Germinal center (tissue), 1 donor: ENCODE data around the gene INPP5A.
"Not testable (repeated sequence)": the region's sequence is repeated elsewhere in the genome, so short reads cannot be mapped to it uniquely, and the experiment has no call there.

Experiments used
- DNase-seq: peaks from one replicate; pipeline ENCODE4 v3.0.0; 2012; ENCODE audit warnings: mixed read lengths, low spot score

INPP5A gene

DNA sequence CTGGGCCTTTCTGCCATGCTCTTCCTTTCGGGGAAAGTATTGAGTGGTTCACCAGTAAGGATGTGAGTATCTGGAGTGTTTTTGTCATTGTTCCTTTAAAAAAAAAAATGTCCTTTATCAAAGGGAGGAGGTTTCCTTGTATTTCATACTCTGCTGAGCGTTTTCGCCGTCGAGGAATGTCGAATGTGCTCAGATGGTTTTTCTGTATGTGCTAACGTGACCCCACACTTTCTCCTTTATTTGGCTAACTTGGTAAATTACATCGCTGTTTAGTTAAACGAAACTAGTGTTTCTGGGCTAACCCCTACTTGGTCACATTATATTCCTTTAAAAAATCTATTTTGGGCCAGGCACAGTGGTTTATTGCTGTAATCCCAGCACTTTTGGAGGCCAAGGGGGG, 45.9 kb downstream of the INPP5A start:
- DNase-seq: no peak

- DNase-seq: no peak
These were observed 46.5 kb downstream of the INPP5A start for GRCh38 chr10:132584081-132584480.

- no peak for DNase-seq
These were observed 48.4 kb downstream of the INPP5A start for GRCh38 chr10:132585732-132586722.

GRCh38 chr10:132586739-132587138, 49.2 kb downstream of the INPP5A start:
- DNase-seq: no peak

- no peak for DNase-seq
These were observed 49.6 kb downstream of the INPP5A start for GRCh38 chr10:132587175-132587574.

DNA sequence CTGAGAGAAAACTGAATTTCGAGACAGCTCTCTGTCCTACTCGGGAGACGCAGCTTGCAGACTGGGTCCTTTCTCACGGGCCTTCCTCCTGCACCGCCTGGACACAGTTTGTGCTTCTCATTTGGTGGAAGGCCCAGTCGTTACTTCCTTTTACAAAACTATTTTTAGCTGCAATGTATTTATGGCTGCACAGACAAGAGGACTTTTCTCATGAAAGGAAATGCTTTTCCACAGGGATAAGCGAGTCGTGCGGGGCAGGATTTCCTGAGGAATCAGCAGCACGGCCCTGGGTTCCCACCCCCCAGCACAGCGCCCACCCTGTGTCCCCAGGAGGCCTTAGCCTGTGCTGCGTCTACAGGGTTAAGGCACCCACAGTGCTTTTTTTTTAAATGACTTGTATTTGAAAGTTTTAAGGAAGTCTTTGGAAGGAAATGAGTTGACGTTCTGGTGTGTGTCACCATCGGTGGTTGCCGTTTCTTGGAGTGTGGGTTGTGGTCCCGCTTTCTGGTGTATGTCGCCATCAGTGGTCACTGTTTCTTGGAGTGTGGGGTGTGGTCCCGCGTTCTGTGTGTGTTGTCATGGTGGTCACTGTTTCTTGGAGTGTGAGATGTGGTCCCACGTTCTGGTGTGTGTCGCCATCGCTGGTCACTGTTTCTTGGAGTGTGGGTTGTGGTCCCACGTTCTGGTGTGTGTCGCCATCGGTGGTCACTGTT, 50.9 kb downstream of the INPP5A start:
- peak; percentile 41 for DNase-seq

GRCh38 chr10:132589015-132589414, 51.4 kb downstream of the INPP5A start:
- DNase-seq: no peak

DNA sequence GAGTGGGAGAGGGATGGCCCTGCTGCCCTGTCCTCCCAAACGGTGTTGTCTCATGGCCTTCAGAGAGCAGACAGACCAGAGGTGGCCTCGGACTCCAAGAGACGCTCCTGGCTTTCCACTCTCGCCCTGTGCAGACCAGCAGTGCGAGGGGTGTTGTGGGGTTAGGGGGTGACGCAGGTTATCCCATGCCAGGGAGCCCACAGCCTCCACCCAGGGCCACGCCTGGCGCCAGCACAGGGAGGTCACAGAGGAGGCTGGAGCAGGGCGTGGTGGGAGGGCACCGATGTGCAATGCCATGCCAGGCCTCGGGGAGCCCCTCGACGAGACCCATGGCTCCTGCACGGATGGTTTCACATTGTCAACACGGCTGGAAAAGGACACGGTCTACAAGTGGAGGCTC, 52.1 kb downstream of the INPP5A start:
- DNase-seq: no peak

- no peak for DNase-seq
These were observed 52.6 kb downstream of the INPP5A start for GRCh38 chr10:132590094-132590751.

GRCh38 chr10:132590752-132591121, 53.1 kb downstream of the INPP5A start:
- DNase-seq: no peak

- DNase-seq: no peak
These were observed 53.8 kb downstream of the INPP5A start for GRCh38 chr10:132591166-132591971.

DNA sequence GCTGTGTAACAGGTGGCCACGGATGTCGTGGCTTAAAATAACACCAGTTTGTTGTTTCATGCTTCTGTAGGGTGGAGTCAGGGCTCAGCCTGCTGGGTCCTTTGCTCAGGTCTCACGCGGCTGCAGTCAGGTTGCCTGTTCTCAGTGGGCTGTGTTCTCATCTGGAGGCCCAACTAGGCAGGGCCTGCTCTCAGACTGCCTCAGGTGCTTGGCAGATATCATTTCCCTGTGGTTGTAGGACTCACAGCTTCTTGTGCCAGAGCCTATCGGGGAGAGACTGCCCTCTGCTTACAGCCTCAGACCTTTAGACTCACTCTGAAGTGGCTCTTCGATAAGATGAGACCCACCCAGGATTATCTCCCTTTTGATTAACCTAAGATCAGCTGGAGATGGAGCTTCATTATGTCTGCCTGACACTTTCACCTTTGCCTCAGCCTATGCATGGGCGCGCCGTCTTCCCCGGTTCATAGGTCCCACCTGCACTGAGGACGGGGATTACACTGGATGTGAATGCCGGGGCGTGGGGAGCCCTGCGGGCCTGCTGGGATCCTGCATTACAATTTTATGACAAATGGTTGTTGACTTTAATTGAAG, 55.3 kb downstream of the INPP5A start:
- no peak for DNase-seq

DNA sequence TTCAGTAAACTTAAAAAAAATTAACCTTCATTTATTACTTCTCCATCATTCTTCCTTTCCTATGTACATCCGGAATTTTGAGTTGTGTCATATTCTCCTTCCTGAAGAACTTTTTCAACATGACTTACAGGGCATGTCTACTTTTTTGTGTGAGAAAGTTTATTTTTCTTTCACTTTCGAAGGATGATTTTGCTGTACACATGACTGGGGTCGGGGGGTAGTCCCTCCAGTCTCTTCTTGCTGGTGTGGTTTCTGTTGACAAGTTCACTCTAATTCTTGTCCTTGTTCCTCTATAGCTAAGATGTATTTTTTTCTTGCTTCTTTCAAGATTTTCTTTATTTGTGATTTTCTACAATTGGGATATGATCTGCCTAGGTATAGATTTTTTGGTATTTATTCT, 55.8 kb downstream of the INPP5A start:
- DNase-seq: peak; percentile 74

- DNase-seq: peak; percentile 76
These were observed 56.6 kb downstream of the INPP5A start for GRCh38 chr10:132593900-132594876.

- DNase-seq: no peak
These were observed 57.4 kb downstream of the INPP5A start for GRCh38 chr10:132595021-132595420.

GRCh38 chr10:132595854-132596253, 58.3 kb downstream of the INPP5A start:
- no peak for DNase-seq

- no peak for DNase-seq
These were observed 59.2 kb downstream of the INPP5A start for GRCh38 chr10:132596742-132597279.

GRCh38 chr10:132597654-132598053, 60.1 kb downstream of the INPP5A start:
- no peak for DNase-seq

DNA sequence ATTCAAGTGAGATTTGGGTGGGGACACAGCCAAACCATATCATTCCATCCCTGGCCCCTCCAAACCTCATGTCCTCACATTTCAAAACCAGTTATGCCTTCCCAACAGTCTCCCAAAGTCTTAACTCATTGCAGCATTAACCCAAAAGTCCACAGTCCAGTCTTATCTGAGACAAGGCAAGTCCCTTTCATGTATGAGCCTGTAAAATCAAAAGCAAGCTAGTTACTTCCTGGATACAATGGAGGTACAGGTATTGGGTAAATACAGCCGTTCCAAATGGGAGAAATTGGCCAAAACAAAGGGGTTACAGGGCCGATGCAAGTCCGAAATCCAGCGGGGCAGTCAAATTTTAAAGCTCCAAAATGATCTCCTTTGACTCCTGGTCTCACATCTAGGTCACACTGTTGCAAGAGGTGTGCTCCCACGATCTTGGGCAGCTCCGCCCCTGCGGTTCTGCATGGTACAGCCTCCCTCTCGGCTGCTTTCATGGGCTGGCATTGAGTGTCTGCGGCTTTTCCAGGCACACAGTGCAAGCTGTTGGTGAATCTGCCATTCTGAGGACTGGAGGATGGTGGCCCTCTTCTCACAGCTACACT, 61.5 kb downstream of the INPP5A start:
- not testable (repeated sequence) for DNase-seq
